H9 (cell line): ENCODE data around the gene TEX13A. TPM values are rescaled to one million over a fixed set of nuclear protein-coding genes. Genes with fewer than 3 reads are reported as not detected.

Source experiments
- DNase-seq: peaks from one replicate; pipeline ENCODE4 v3.0.0-alpha.2; 2017
- H2AFZ ChIP-seq: one replicate; pipeline ENCODE4 v1.6.1; 2013; ENCODE audit warnings: mild to moderate bottlenecking, low read length, control low read depth, moderate library complexity
- H2AK5ac ChIP-seq: 2 replicates; pipeline ENCODE4 v1.6.1; 2013; ENCODE audit warnings: low read length, control low read depth, mixed read lengths; ENCODE audit not compliant: insufficient read length
- H2BK120ac ChIP-seq: one replicate; pipeline ENCODE4 v1.6.1; 2013; ENCODE audit warnings: low read depth, mild to moderate bottlenecking, low read length, control low read depth, inconsistent platforms; ENCODE audit not compliant: poor library complexity, severe bottlenecking
- H2BK12ac ChIP-seq: 2 replicates; pipeline ENCODE4 v1.6.1; 2013; ENCODE audit warnings: low read length, control low read depth, mixed read lengths, low read depth; ENCODE audit not compliant: insufficient read length
- H2BK15ac ChIP-seq: 2 replicates; pipeline ENCODE4 v1.6.1; 2013; ENCODE audit warnings: low read depth, low read length, control low read depth
- H2BK20ac ChIP-seq: one replicate; pipeline ENCODE4 v1.6.1; 2013; ENCODE audit warnings: low read depth, mild to moderate bottlenecking, low read length, control low read depth, inconsistent platforms; ENCODE audit not compliant: poor library complexity, severe bottlenecking
- H2BK5ac ChIP-seq: 2 replicates; pipeline ENCODE4 v1.6.1; 2013; ENCODE audit warnings: low read length, control low read depth, mixed read lengths; ENCODE audit not compliant: insufficient read length
- H3K14ac ChIP-seq: 2 replicates; pipeline ENCODE4 v1.6.1; 2013; ENCODE audit warnings: low read length, control low read depth; ENCODE audit not compliant: insufficient read depth
- H3K18ac ChIP-seq: 2 replicates; pipeline ENCODE4 v1.6.1; 2013; ENCODE audit warnings: low read depth, mild to moderate bottlenecking, mixed read lengths, low read length, control low read depth; ENCODE audit not compliant: insufficient read length
- H3K23ac ChIP-seq: 2 replicates; pipeline ENCODE4 v1.6.1; 2013; ENCODE audit warnings: low read length, control low read depth, mixed read lengths, low read depth; ENCODE audit not compliant: insufficient read length
- H3K23me2 ChIP-seq: 2 replicates; pipeline ENCODE4 v1.6.1; 2013; ENCODE audit warnings: low read depth, mild to moderate bottlenecking, mixed read lengths, low read length, control low read depth; ENCODE audit not compliant: insufficient read length, poor library complexity, severe bottlenecking
- H3K27ac ChIP-seq: 2 replicates; pipeline ENCODE4 v1.5.1; 2013; ENCODE audit warnings: low read length, control low read depth, mixed read lengths, low read depth; ENCODE audit not compliant: insufficient read length
- H3K27me3 ChIP-seq: 2 replicates; pipeline ENCODE4 v1.6.1; 2013; ENCODE audit warnings: low read length, control low read depth, inconsistent platforms; ENCODE audit not compliant: insufficient read depth
- H3K4ac ChIP-seq: 2 replicates; pipeline ENCODE4 v1.6.1; 2013; ENCODE audit warnings: low read depth, mild to moderate bottlenecking, control low read depth, inconsistent platforms, low read length, moderate library complexity
- H3K4me1 ChIP-seq: 2 replicates; pipeline ENCODE4 v1.6.1; 2013; ENCODE audit warnings: low read length, control low read depth, inconsistent platforms; ENCODE audit not compliant: insufficient read depth
- H3K4me2 ChIP-seq: 2 replicates; pipeline ENCODE4 v1.6.1; 2013; ENCODE audit warnings: low read length, control low read depth, mixed read lengths; ENCODE audit not compliant: insufficient read length, insufficient read depth
- H3K56ac ChIP-seq: 2 replicates; pipeline ENCODE4 v1.6.1; 2013; ENCODE audit warnings: low read depth, mild to moderate bottlenecking, mixed read lengths, low read length, control low read depth; ENCODE audit not compliant: insufficient read length
- H3K79me1 ChIP-seq: 2 replicates; pipeline ENCODE4 v1.6.1; 2013; ENCODE audit warnings: low read depth, mild to moderate bottlenecking, moderate library complexity, low read length, control low read depth, inconsistent platforms; ENCODE audit not compliant: insufficient read depth, poor library complexity, severe bottlenecking
- H3K79me2 ChIP-seq: 2 replicates; pipeline ENCODE4 v1.6.1; 2013; ENCODE audit warnings: low read length, control low read depth, inconsistent platforms; ENCODE audit not compliant: insufficient read depth
- H3K9ac ChIP-seq: 2 replicates; pipeline ENCODE4 v1.6.1; 2013; ENCODE audit warnings: low read length, control low read depth, mixed read lengths; ENCODE audit not compliant: insufficient read length; ENCODE audit errors: extremely low read depth
- H3K9me3 ChIP-seq: one replicate; pipeline ENCODE4 v1.6.1; 2013; ENCODE audit warnings: low read depth, low read length, inconsistent platforms; ENCODE audit not compliant: control insufficient read depth
- H3T11ph ChIP-seq: one replicate; pipeline ENCODE4 v1.6.1; 2013; ENCODE audit warnings: mild to moderate bottlenecking, low read length, control low read depth, inconsistent platforms
- H4K20me1 ChIP-seq: one replicate; pipeline ENCODE4 v1.6.1; 2013; ENCODE audit not compliant: control insufficient read depth, insufficient read length, insufficient read depth
- H4K5ac ChIP-seq: 2 replicates; pipeline ENCODE4 v1.6.1; 2013; ENCODE audit warnings: low read depth, mild to moderate bottlenecking, mixed read lengths, low read length, control low read depth; ENCODE audit not compliant: insufficient read length
- H4K8ac ChIP-seq: replicated peaks from 2 replicates; pipeline ENCODE4 v1.6.1; 2013; ENCODE audit warnings: low read length, control low read depth, mixed read lengths, low read depth; ENCODE audit not compliant: insufficient read length
- H4K91ac ChIP-seq: 2 replicates; pipeline ENCODE4 v1.6.1; 2013; ENCODE audit warnings: low read depth, mild to moderate bottlenecking, moderate library complexity, mixed read lengths, low read length, control low read depth; ENCODE audit not compliant: insufficient read length
- H3K27ac Mint-ChIP-seq, 3 experiments: 2 replicates in 2 of 3; 3 replicates in 1 of 3; pipeline ENCODE4 v1.8.0; 2020 to 2021; ENCODE audit warnings: mixed read lengths in 3 of 3, mild to moderate bottlenecking in 1 of 3, moderate library complexity in 1 of 3
- H3K27me3 Mint-ChIP-seq: 2 replicates; pipeline ENCODE4 v1.8.0; 2021; ENCODE audit warnings: low read depth, mild to moderate bottlenecking, moderate library complexity, mixed read lengths
- H3K36me3 Mint-ChIP-seq, 3 experiments: 2 replicates in 2 of 3; 3 replicates in 1 of 3; pipeline ENCODE4 v1.8.0; 2020 to 2021; ENCODE audit warnings: low read depth in 3 of 3, mixed read lengths in 3 of 3; ENCODE audit not compliant: insufficient read depth in 1 of 3
- H3K4me1 Mint-ChIP-seq, 2 experiments: 2 replicates each; pipeline ENCODE4 v1.8.0; 2020; ENCODE audit warnings: mixed read lengths in 2 of 2
- H3K4me3 Mint-ChIP-seq, 2 experiments: 2 replicates in 1 of 2; 3 replicates in 1 of 2; pipeline ENCODE4 v1.8.0; 2020 to 2021; ENCODE audit warnings: mild to moderate bottlenecking in 2 of 2, mixed read lengths in 2 of 2, moderate library complexity in 1 of 2
- H3K9me3 Mint-ChIP-seq, 2 experiments: 2 replicates in 1 of 2; 3 replicates in 1 of 2; pipeline ENCODE4 v1.8.0; 2020; ENCODE audit warnings: mild to moderate bottlenecking in 2 of 2, mixed read lengths in 2 of 2, moderate library complexity in 1 of 2
- CTCF ChIP-seq: fragments of 200-600 bp; sonication (generic); conservative IDR thresholded peaks from 3 replicates; pipeline ENCODE4 v1.8.0; 2021; ENCODE audit warnings: antibody characterized with exemption, mild to moderate bottlenecking
- WGBS: extraction: QIAGEN DNeasy Blood & Tissue Kit; methylation state at CpG from one replicate; pipeline ENCODE4 v1.1.7; 2013; ENCODE audit warnings: missing lambda C conversion rate, low lambda C conversion rate, mixed read lengths; ENCODE audit not compliant: insufficient read length; ENCODE audit errors: extremely low coverage; 5-methylcytosine and 5-hydroxymethylcytosine counted together
- total RNA-seq: library from RNA; stranded (reverse); gene quantifications from 2 replicates; pipeline ENCODE4 v1.2.1, GENCODE V29; 2021

TEX13A gene
- total RNA-seq, 1 experiment from 2014 or later = not detected

DNA sequence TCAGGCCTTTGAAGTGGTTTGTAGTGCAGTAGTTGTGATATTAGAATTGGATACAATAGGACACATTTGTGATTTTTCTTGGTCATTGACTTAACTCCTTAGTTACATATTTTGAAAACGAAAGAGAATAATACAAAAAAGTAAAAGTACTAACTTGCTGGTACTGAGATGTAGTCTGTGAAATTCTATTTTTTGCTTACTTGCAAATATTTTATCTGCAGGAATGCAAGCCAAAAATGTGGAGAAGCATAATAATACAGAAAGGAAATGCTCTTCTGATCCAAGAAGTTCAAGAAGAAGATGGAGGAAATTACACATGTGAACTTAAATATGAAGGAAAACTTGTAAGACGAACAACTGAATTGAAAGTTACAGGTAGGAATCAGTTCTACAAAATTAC, 46.7 kb upstream of the TEX13A start:
- H3K79me2 ChIP-seq = no peaks in the 10 kb centered on the region
- no peaks in the 10 kb centered on the region for H3K23me2 ChIP-seq
- no peaks in the 10 kb centered on the region for H3K79me1 ChIP-seq
- no peak overlapping the region for H3K18ac ChIP-seq
- H3K4me1 Mint-ChIP-seq = no peaks in the 10 kb centered on the region; a peak in 1 of 4 replicates
- no peak overlapping the region for H3K4me3 Mint-ChIP-seq
- H4K5ac ChIP-seq = no peak overlapping the region
- no peak overlapping the region for H2AK5ac ChIP-seq
- H2AFZ ChIP-seq = no peak overlapping the region
- no peak overlapping the region for H3K9ac ChIP-seq
- no peak overlapping the region for H3K14ac ChIP-seq
- peaks cover 0 to 25% of the 10 kb centered on the region in 2 experiments; a peak in 2 of 5 replicates for H3K9me3 Mint-ChIP-seq
- H3K4ac ChIP-seq = no peak overlapping the region
- H3K27ac ChIP-seq = no peak overlapping the region
- H3K27me3 ChIP-seq = no peaks in the 10 kb centered on the region
- no peak overlapping the region for H3K56ac ChIP-seq
- no peaks in the 10 kb centered on the region; a peak in 1 of 7 replicates for H3K36me3 Mint-ChIP-seq
- H3K27me3 Mint-ChIP-seq = no peaks in the 10 kb centered on the region
- H3K27ac Mint-ChIP-seq = no peak overlapping the region; a peak in 1 of 7 replicates
- H4K91ac ChIP-seq = no peak overlapping the region
- no peak for TF ChIP-seq CTCF
- no peak overlapping the region for H2BK120ac ChIP-seq
- no peak overlapping the region for H3K23ac ChIP-seq
- H3K4me1 ChIP-seq = no peaks in the 10 kb centered on the region
- H3T11ph ChIP-seq = no peak overlapping the region
- H3K4me2 ChIP-seq = no peak overlapping the region
- no peak overlapping the region for H2BK15ac ChIP-seq
- H2BK5ac ChIP-seq = no peak overlapping the region
- H2BK12ac ChIP-seq = no peak overlapping the region
- no peaks in the 10 kb centered on the region for H4K20me1 ChIP-seq
- H4K8ac ChIP-seq = no peak overlapping the region
- no peak for DNase-seq
- no peaks in the 10 kb centered on the region for H3K9me3 ChIP-seq
- no CpG with 5 or more reads among the region's 2 CpGs for WGBS
- H2BK20ac ChIP-seq = no peak overlapping the region
